Stimulated activated CD8-positive, alpha-beta memory T cell treated with anti-CD3 and anti-CD28 coated beads, Interleukin-4, amount 100 ng/mL, for 24 hours (primary cell): ENCODE results near the gene CELF1.

ENCODE experiments used
- DNase-seq: peaks from one replicate; pipeline ENCODE4 v3.0.0-alpha.2; 2020; ENCODE audit warnings: low read depth

Gene CELF1

DNA sequence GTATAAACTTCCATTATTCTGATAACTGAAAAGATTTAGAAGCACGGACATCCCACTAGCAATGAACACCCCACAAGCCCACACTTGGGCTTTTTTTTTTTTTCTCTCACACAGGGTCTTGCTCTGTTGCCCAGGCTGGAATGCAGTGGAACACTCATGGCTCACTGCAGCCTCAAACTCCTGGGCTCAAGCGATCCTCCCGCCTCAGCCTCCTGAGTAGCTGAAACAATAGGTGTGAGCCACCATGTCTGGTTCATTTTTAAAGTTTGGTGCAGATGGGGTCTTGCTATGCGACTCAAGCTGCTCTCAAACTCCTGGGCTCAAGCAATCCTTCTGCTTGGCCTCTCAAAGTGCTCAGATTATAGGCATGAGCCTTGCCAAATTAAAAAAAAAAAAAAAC, 107.1 kb downstream of the CELF1 start:
- no peak for DNase-seq

DNA sequence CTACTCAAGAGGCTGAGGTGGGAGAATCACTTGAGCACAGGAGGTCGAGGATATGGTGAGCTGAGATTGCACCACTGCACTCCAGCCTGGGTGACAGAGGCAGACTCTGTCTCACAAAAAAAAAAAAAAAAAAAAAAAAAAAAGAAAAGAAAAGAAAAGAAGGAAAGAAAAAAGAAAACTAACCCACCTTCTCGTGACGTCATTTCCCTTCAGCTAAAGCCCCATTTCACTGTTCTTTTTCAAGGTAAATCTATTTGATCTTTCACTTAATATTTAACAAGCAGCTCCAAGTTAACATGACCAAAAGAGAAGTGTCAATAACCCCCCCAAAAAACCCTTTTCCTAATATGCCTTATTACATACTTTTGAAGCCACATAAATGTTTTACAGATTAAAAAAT, 109.1 kb downstream of the CELF1 start:
- DNase-seq, result no peak

DNA sequence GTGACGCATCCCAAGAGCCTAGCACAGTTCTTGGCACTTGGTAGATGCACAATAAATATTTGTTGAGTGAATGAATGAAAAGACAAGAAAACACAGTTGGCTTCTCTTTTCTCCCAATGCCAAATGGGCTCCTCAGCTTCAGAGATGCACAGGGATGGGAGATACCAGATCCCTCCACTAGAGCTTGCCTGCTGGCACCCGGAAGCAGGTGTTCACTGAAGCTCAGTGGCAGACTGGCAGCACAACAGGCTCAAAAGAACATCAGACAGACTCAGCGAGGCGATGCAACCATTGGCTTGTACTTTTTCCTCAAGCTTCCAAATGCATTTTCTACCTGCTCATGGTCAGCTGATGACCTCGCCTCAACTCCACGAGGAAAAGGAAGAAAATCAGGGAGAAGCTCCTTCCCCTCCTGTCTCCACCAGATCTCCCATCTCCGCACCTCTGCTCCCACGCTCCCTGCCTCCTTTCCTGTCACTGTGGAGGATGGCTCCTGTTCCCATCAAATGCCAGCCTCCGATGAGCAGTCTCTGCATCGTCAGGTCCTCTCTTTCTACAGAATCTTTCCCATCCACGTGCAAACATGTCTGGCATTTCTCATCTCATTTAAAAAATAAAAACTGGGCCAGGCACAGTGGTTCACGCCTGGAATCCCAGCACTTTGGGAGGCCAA, 109.8 kb downstream of the CELF1 start:
- no peak for DNase-seq

DNA sequence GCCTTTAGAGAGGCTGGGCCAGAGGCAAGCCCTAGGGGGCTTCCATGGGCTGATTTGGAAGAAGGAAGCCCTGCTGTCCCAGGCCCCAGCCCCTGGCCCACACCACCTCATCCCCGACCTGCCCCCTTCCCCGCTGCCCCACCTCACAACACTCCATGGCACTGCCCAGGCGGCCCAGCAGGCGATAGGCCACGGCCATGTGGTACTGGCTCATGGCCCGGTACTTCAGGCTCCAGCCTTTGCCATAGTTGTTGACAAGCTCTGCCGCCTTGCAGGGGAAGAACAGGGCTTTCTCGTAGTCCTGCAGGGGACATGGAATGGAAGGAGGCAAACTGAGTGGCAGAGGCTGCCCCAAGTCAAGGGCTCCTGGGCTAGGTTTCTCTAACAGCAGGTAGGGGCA, 110.4 kb downstream of the CELF1 start:
- DNase-seq, result no peak

DNA sequence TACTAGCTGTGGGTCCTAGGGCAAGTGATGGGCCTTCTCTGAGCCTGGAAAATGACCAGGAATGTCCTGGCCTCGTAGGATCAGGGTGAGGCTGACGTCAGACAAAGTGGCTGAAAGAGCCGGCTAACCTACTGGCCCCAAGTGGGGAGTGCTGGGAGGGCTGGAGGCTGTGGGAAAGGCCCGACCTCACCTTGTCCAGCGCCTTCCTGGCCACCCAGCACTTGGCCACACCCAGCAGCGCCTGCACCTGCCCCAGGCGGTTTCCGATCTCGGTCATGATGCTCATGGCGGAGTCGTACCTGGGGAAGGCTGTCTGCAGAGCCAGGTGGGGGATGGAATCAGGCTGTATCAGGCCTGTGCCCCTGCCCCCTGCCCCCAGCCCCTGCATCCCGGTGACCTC, 111.5 kb downstream of the CELF1 start:
- no peak for DNase-seq

DNA sequence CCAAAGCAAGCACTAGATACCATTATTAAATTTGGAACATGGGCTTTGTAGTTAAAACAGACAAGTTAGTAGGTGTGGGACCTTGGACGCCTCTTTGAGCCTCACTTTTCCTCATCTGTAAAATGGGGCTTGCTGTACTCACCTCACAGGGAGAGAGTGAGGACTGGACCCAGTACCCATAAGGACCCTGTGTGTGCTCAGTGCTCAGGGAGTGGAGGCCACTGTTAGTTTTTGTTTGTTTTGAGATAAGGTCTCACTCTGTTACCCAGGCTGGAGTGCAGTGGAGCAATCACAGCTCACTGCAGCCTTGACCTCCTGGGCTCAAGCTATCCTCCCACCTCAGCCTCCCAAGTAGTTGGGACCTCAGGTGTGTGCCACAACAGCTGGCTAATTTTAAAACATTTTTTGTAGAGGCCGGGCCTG, 112.9 kb downstream of the CELF1 start:
- DNase-seq, result no peak

DNA sequence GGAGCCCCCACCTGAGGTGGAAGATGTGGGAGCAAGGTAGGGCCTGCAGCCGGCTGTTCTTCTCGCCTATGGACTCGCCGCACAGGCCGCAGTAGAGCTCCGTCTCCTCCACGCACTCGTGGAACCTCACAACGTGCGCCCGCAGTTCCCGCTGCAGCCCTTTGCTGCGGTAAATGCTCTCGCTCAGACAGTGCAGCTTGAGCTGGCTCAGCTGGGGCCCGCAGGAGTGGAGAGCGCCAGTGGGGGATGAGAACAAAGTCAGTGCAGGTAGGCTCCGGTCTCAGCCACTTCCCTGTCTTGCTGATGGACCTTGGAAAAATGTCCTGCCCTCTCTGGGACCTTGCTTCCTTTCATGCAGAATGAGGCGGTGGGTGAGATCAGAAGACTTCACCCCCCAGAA, 114.2 kb downstream of the CELF1 start:
- no peak for DNase-seq

DNA sequence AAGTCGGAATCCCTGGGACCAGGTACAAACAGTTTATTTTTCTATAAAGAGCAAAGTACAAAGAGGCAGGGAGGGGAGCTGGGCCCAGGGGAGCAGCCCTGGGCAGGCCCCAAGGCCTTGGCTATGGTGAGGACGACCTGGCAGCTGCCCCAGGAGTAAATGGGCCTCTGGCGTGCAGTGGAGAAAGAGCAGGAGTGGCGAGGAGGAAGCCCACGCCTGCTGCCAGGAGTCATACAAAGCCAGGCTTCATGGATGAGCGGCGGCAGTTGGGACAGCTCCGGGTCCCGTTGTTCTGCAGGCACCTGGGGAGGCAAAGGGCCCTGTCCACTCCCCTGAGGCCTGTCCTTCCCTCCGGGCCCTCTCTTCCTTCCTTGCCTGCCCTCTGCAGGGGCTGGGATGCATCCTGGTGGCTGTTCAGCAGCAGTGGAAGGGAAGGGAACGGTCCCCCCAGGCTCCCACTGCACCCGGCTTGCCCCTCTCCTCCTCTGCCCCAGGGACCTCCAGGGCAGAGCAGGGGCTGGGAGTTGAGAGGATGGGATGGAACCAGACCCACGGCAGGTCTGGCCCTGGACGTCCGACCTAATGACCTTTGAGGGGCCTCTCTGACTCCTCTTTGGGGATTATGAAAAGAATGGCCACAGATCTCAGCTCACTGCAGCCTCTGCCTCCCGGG, 115.0 kb downstream of the CELF1 start:
- no peak for DNase-seq

DNA sequence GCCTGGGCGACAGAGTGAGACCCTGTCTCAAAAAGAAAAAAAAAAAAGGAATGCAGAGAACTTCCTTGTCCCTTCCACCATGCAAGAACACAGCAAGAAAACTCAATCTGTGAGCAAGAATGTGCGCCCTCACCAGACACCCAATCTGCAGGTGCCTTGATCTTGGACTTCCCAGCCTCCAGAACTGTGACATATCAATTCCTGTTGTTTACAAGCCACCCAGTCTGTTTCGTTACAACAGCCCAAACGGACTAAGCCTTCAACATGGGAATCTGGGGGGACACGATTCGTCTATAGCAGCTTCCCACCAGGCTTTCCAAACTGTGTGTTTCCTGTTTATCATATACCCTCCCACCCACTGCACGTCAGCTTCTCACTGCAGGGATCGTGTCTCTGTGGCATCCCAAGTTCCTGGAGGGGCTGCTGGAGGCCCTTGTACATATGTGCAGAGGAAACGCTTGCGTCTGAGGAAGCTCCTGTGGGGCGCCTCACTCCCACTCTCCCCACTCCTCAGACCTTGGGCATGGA, 115.7 kb downstream of the CELF1 start:
- DNase-seq, result no peak

DNA sequence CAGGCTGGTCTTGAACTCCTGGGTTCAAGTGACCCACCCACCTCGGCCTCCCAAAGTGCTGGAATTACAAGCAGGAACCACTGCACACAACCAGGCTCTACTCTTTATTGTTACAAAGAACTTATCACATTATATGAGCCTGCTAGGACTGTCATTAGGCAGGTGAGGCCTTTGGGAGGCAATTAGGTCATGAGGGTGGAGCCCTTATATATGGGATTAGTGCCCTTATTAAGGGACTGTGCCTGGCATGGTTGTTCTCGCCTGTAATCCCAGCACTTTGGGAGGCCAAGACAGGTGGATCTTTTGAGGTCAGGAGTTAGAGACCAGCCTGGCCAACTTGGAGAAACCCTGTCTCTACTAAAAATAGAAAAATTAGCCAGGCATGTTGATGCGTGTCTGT, 116.2 kb downstream of the CELF1 start:
- DNase-seq, result no peak

DNA sequence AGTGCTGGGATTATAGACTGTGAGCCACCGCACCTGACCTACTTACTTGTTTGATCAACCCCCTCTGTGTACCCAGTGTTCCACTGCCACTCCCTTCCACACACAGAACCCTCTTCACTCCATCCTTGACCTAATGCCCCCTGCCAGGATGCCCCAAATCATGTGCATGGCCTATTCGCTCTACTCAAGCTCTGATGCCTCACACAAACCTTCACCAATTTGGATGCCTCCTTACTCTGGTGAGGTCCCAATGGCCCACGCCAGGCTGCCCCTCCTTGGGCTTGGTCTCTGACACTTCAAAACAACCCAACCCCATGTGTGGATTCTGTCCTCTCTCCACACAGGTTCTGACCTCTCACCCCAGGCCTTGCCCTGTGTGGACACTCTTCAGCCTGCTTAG, 117.2 kb downstream of the CELF1 start:
- DNase-seq, result no peak

DNA sequence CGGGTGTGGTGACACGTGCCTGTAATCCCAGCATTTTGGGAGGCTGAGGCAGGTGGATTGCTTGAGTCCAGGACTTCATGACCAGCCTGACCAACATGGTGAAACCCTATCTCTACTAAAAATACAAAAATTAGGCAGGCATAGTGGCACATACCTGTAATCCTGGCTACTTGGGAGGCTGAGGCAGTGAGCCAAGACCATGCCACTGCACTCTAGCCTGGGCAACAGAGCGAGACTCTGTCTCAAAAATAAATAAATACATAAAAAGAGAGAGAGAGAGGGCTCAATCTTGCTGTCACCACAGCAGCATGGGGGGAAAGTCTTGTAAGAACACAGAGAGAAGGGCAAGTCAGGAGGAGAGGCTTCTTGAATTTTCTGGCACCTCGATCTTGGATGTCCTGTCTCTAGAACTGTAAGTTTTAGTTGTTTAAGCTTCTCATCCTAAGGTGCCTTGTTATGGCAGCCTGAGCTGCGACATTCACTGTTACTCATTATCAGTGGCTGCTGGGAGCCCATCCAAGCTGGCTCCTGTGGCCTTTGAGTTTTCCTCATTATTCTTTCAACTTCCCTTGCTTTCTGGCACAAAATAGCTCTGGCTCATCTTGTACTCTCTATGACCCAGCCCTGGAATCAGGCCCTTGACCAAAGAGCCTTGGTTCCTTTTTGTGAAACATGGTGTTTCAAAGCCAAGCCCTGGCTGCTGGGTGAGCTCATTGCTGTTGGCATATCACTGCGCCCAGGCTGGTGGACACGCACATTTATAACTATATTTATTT, 118.7 kb downstream of the CELF1 start:
- no peak for DNase-seq

DNA sequence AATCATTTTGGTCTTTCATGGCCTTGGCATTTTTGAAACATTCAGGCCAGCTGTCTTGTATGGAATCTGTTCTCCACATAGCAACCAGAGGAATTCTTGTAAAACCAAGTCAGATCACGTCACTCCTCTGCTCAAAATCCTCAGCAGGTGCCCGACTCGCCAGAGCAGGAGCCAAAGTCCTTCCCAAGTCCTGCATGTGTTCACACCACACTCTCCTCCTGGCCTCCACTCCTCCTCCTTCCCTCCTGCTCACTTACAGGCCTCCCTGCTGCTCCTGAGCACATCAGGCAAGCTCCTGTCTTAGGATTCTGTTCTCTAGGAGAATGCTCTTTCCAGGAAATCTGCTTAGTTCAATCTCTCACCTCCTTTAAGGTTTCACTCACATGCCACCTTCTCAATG, 119.8 kb downstream of the CELF1 start:
- DNase-seq, result no peak

DNA sequence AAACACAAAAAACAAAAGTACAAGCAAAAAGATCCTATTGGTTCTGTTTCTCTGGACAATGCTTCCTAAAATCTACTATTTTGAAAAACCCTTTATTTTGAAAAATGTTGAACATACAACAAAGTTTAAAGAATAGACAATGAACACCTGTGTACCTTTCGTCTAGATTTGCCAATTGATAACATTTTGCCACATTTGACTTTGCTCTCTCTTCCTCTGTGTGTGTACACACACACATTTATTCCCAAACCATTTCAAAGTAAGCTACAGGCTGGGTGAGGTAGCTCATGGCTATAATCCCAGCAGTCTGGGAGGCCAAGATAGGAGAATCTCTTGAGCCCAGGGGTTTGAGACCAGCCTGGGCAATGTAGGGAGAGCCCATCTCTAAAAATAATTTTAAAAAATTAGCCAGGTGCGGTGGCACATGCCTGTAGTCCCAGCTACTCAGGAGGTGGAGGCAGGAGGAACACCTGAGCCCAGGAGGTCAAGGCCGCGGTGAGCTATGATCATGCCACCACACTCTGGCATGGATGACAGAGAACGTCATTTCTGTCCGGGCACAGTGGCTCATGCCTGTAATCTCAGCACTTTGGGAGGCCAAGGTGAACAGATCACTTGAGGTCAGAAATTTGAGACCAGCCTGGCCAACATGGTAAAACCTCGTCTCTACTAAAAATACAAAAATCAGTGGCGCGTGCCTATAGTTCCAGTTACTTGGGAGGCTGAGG, 121.4 kb downstream of the CELF1 start:
- no peak for DNase-seq

DNA sequence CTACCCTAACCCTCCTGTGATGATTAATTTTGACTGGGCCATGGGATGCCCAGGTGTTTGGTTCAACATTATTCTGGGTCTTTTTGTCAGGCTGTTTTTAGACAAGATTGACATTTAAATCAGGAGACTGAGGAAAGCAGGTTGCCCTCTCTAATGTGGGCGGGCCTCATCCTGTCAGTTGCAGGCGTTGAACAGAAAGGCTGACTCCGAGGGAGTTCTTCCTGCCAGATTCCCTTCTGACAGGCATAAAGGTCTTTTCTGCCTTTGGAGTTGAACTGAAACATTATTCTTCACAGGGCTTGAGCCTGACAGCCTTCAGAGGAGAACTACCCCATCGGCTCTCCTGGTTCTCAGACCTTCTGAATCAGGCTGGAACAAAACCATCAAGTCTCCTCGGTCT, 122.4 kb downstream of the CELF1 start:
- no peak for DNase-seq

DNA sequence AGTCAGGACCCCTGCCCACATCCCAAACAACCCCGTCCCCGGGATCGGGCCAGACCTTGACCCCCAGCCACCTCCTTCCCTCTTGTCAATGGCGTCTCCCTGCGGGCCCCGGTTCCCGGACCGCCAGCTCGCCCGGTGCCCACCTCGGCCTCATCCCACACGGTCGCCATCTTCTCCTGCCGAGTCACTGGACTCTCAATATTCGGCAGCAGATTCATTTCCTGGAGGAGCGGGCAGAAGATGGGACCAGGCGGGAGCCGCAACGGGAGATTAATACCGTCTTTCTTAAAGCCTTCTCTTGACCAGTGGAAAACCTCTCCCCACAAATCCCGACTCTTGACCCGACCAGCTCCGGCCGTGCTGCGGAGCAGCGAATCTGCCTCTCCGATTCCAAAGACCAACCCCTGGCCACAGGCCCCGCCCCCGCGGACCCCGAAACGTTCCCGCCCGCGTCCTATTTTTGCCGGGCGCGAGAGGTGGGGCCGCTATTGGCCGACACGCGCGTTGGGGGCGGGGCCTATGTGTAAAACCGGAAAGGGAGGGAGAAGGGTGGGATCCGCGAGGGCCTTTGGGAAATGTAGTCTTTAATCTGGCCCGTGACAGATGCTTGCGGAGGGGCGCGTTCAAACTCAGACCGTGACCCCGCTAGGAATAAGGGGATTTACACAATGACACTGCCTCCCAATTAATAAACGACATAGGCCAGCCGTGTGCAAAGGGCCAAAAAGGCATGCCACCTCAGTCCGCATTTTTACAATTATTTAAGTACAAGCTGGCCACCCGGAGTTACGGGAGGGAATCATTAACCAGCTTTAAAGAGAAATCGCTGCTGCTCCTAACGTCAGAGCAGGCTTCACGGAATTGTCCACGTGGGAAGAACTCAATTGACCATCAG, 126.6 kb downstream of the CELF1 start, which contains the start of gene PSMC3:
Gene PSMC3 (minus strand): TSS at position 378 of the 895 bp plus-strand sequence. CDS start 160 bp downstream, at position 218.
- DNase-seq, result peak; percentile 99

DNA sequence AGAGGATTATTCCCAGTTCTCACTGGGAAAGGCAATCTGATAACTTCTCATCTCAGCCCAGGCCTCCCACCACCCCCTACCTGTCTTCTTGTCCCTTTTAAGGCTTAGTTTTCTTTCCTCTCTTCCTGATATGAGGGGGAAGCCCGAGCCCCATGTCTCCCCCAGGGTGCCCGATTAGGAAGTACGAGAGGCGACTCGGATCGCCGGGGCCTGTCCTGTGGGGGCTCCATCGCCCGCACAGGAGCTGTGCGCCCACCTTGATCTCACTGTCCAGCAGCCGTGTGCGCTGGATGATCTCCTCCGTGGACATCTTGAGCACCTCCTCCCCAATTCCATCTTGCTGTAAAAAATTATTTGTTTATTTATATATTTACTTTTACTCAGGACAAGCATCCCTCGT, 127.3 kb downstream of the CELF1 start:
- no peak for DNase-seq

DNA sequence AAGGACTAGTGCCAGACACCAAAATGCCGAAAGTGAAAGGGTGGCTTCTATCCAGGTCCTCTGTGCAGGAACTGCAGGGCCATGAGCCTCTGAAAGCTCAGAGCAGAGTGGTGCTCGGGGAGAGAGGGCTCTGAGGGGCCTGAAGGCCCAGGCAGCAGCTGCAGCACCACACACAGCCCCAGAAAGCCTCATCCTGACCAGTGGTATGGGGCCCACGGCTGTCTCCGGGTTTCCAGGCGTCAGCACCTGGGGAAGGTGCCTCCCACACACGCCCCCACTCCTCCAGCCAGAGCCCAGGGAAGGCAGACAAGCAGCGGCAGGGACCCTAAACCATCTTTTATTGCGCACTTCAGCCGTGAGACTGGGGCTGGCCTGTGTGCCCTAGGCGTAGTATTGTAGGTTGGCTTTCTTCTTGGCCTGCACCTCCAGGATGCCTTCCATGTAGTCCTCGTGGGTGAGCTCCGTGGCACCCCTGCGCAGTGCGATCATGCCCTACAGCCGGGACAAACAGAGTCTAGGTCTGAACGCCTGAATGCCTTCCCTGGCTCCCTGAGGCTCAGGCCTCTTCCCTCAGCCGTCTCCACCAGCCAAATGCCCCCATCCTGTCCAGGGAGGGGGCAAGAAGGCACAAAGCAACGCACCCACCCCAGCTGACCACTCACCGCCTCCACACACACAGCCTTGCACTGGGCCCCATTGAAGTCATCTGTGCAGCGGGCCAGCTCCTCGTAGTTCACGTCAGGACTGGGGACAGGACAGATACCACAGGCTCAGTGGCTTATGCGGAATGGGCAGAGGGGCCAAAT, 134.3 kb downstream of the CELF1 start:
- DNase-seq, result no peak

DNA sequence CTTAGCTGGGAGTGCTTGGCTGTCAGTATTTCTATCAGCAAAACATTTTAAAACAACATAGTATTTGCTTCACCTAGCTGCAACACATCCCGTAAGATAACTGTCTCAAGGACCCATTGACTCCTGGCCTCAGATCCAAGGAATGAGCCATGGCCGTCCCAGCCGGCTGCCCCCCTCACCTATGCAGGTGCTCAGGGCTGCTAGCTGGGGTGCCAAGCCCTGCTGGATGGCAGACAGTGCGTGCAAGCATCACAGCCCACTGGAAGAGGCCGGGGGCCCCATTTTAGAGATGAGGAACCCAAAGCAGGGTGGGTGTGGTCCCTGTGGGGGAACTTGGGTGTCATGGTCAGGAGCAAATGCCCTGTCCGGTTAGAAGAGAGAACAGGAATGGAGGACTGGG, 135.2 kb downstream of the CELF1 start:
- no peak for DNase-seq

DNA sequence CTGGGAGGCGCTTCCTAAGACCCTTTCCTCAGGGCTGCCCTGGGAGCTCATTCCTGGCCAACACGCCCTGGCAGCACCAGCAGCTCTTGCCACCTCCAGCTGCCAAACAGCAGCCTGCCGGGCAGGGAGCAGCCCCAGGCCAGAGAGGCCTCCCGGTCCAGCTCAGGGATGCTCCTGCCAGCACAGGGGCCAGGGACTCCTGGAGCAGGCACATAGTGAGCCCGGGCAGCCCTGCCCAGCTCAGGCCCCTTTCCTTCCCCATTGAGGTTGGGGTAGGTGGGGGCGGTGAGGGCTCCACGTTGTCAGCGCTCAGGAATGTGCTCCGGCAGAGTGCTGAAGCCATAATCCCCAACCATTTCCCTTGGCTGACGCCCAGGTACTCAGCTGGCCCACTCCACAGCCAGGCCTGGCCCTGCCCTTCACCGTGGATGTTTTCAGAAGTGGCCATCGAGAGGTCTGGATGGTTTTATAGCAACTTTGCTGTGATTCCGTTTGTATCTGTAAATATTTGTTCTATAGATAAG, 136.9 kb downstream of the CELF1 start:
- DNase-seq, result no peak
